Retina (tissue), 1 donor: ENCODE data around the gene KIF1A.
"Not testable (repeated sequence)": the region's sequence is repeated elsewhere in the genome, so short reads cannot be mapped to it uniquely, and the experiment has no call there.

Source experiments
- DNase-seq: peaks from one replicate; pipeline ENCODE4 v3.0.0-alpha.2; 2016

KIF1A gene

GRCh38 chr2:240698852-240699561, 121.0 kb downstream of the KIF1A start:
- not testable (repeated sequence) for DNase-seq

GRCh38 chr2:240696469-240696868, 123.5 kb downstream of the KIF1A start:
- not testable (repeated sequence) for DNase-seq

GRCh38 chr2:240695593-240695992, 124.4 kb downstream of the KIF1A start:
- not testable (repeated sequence) for DNase-seq

GRCh38 chr2:240694304-240694703, 125.7 kb downstream of the KIF1A start:
- DNase-seq, result not testable (repeated sequence)

- DNase-seq, result not testable (repeated sequence)
These were observed 127.1 kb downstream of the KIF1A start for GRCh38 chr2:240692583-240693561.

GRCh38 chr2:240691631-240692420, 128.2 kb downstream of the KIF1A start, which contains the start of gene AQP12A:
Gene AQP12A (plus strand): TSS chr2:240691866. CDS start chr2:240691914, 48 bp downstream.
- DNase-seq, result not testable (repeated sequence)

GRCh38 chr2:240691075-240691427, 129.0 kb downstream of the KIF1A start:
- DNase-seq, result not testable (repeated sequence)

GRCh38 chr2:240690421-240691074, 129.5 kb downstream of the KIF1A start:
- not testable (repeated sequence) for DNase-seq

- no peak for DNase-seq
These were observed 130.0 kb downstream of the KIF1A start for GRCh38 chr2:240689975-240690374.

- no peak for DNase-seq
These were observed 131.5 kb downstream of the KIF1A start for GRCh38 chr2:240688553-240688919.

GRCh38 chr2:240687741-240688552, 132.1 kb downstream of the KIF1A start:
- DNase-seq, result no peak

- DNase-seq, result no peak
These were observed 132.8 kb downstream of the KIF1A start for GRCh38 chr2:240687045-240687740.

- DNase-seq, result no peak
These were observed 133.6 kb downstream of the KIF1A start for GRCh38 chr2:240686460-240686859.

GRCh38 chr2:240685771-240686371, 134.1 kb downstream of the KIF1A start:
- DNase-seq, result no peak

GRCh38 chr2:240683980-240684728, 135.9 kb downstream of the KIF1A start:
- not testable (repeated sequence) for DNase-seq

GRCh38 chr2:240683329-240683979, 136.6 kb downstream of the KIF1A start:
- not testable (repeated sequence) for DNase-seq

GRCh38 chr2:240682431-240683224, 137.4 kb downstream of the KIF1A start, which contains the start of gene AQP12B:
Gene AQP12B (minus strand): TSS chr2:240682885. CDS start chr2:240682837, 48 bp downstream.
- not testable (repeated sequence) for DNase-seq

GRCh38 chr2:240680185-240680584, 139.8 kb downstream of the KIF1A start:
- not testable (repeated sequence) for DNase-seq
